PFSK-1 (cell line): Measurements from ENCODE around the gene AUTS2.

ENCODE experiments used
- FOXP2 ChIP-seq: optimal IDR thresholded peaks from 2 replicates; pipeline ENCODE3; 2011; ENCODE audit warnings: borderline replicate concordance, control low read depth, inconsistent platforms; ENCODE audit not compliant: insufficient read depth; ENCODE audit errors: extremely low read length, extremely low read depth
- POLR2AphosphoS5 ChIP-seq: IDR thresholded peaks from 2 replicates; pipeline ENCODE4 v1.6.1; 2012; ENCODE audit warnings: low read depth, mild to moderate bottlenecking, control low read depth, low read length, moderate library complexity
- REST ChIP-seq, 2 experiments: IDR thresholded peaks; 2 replicates each; pipeline versions ENCODE4 v1.6.1 to v1.8.0; 2011 to 2012; ENCODE audit warnings: low read depth in 2 of 2, low read length in 2 of 2, control low read depth in 1 of 2, inconsistent platforms in 1 of 2, mild to moderate bottlenecking in 1 of 2, moderate library complexity in 1 of 2; ENCODE audit not compliant: insufficient read depth in 1 of 2
- SIN3A ChIP-seq: IDR thresholded peaks from 2 replicates; pipeline ENCODE4 v1.6.1; 2012; ENCODE audit warnings: mild to moderate bottlenecking, low read length, moderate library complexity, borderline replicate concordance; ENCODE audit not compliant: insufficient read depth
- TAF1 ChIP-seq: IDR thresholded peaks from 2 replicates; pipeline ENCODE4 v1.6.1; 2012; ENCODE audit warnings: low read length, control low read depth, borderline replicate concordance; ENCODE audit not compliant: insufficient read depth

DNA sequence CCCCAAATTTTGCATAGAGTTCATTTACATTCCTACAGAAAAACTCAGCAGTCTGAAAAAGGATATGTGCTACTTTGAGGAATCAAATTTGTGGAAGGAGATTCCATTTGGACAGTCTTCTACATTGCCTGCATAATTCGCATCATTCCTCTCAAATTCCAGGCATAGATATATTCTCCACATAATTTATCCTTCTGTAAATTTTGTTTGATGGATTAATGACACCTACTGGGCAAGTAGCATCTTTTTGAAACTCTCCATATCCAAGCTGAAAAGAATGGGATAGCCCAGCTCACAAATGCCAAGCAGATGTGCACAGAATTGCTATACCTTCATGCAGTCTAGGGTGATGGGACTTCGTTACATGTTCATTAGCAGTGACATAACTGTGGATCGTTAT is 515.3 kb downstream of the AUTS2 start:
- TF ChIP-seq FOXP2 (no peak), POLR2AphosphoS5 (no peak), SIN3A (no peak), TAF1 (no peak), REST (IDR thresholded peaks at IDR 0.05; ENCODE audit: insufficient read depth in 1 of 2, low read depth in 2 of 2, low read length in 2 of 2) (no peak)
